Stimulated activated CD8-positive, alpha-beta memory T cell treated with anti-CD3 and anti-CD28 coated beads, Interleukin-4, amount 100 ng/mL, for 4 hours (primary cell): ENCODE measurements around the gene GPC6.
"Not testable (repeated sequence)": the region's sequence is repeated elsewhere in the genome, so short reads cannot be mapped to it uniquely, and the experiment has no call there.

ENCODE experiments used
- DNase-seq, 2 donors: peaks; one replicate each; pipeline ENCODE4 v3.0.0-alpha.2; 2020; ENCODE audit warnings: low read depth in 2 of 2, low spot score in 1 of 2

The GPC6 gene

DNA sequence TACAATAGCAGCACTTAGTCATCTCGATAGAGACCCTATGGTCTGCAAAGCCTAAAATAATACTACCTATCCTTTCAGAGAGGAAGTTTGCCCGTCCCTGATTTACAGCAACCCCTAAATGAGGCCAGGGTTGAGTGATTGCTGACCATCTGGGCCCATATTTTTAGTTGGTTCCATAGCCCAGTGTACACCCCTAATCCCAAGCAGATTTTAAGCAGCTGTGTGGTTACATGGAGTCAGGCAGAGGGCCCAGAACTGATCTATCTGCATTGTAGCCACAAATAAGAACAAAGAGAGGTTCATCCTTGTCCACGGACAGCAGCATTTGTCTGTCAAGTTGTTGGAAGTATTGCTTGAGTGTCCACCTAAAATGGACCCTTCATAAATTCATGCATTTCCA, 1104.7 kb downstream of the GPC6 start:
- no peak for DNase-seq

DNA sequence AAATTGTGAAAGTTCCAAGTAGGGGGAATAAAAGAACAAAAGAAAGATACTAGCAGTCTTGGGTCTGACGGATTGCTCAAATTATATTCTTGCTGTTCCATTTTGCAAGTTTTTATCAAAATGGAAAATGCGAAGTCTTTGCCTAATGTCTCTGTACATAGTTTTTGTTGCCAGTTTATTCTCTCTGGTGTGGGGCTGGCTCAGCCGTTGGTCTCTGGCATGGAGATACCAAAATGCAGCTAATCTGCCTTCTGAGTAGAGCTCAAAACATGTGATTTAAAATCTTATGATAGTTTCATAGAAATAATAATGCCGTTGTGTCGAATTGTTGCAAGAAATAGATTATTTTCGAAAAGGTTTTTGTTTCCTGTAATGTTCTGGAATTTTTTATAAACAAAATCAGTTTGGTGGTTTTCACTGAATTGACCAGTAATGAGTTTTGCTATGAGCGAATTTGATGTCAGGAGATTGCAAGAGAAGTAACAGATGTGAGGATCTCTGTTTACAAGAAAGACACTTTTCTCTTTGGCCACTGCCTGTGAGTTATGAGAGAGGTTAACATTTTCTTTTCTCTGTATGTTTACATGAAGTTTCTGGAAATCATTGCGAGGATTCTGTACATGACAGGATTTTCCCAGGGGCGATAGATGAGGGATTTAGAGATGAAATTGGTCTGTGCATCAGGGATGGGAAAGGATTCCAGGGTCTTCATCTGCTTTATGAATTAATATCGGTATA, 1105.9 kb downstream of the GPC6 start:
- no peak for DNase-seq

DNA sequence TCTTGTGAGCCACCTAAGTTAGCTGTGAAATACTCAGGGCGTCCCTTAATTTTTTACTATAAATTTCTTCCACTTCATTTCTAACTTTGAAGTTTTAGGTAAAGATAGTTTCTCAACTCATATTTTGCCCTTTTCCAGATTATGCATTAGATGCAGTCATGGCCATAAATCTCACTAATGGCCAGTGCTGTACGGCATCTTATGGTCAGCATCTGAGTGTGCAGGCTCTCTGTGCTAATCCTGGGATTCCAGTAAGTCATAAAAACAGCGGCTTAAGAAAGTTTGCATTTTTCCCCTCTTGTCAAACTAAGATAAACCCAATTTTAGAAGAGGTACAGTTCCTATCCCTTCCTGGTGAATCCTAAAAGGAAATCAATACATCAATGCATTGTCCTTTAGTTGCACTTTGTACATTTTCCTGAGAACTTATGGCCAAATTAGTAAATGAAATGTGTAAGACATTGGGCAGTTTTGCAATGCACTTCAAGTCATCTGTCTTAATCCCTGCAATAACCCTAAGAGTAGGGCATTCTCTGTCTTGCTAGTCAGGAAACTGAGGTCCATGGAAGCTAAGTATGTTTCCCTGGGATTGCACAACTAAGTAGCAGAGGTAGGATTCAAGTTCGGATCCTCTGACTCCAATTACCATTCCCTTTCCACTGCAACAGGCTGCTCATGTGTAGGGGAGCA, 1106.7 kb downstream of the GPC6 start:
- no peak for DNase-seq

DNA sequence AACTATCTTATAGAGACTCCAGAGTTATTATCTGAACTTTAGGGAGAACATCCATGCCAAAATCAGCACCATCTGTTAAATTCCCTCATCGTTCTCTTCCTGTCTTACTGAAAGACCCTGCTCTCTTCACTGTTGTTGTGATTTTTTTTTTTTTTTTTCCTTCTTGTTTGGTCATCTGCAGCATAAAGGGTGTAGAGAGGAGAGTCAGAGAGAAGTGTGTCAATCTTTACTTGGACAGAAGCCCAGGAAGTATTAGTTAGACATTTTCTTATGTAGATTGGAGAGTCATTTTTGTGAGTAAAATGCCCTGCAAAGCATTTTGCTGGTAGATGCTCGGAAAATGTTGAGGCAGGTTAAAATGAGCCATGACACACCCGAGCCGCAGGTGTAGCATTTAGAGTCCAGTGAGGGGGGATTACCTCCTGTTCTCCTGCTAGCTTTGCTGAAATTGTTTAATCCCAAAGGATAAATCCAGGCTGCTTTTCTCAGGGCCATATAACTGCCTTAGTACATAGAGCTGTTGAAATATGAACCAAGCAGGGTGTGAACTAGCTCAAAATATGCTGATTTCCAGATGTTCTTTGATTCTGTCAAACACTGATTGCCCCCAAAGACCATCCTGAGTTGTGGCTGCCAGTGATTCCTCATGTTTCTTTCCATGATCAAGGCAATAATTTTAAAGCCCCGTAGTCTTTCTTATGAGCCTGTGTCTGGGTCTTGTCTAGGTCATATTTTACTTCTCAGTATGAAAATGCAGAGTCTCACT, 1109.3 kb downstream of the GPC6 start:
- DNase-seq = no peak

DNA sequence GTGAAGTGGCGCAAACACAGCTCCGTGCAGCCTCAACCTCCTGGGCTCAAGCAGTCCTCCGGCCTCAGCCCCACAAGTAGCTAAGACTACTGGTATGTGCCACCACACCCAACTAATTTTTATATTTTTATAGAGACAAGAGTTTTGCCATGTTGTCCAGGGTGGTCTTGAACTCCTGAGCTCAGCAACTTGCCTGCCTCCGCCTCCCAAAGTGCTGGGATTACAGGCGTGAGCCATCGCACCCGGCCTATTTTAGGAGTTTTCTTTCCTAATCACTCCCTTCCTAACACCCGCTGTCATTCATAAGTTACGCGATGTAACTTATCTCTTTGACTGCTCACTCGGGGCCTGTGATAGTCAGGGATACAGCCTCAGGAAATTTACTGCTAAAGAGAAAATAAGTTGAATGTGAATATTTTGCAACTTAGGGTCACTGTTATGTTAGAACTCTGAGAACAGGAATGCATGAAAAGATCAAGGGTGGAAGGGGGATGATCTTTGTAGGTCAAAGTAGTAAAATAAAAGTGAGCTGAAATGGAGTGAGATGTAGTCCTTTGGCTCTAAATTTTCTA, 1112.6 kb downstream of the GPC6 start:
- DNase-seq = no peak

DNA sequence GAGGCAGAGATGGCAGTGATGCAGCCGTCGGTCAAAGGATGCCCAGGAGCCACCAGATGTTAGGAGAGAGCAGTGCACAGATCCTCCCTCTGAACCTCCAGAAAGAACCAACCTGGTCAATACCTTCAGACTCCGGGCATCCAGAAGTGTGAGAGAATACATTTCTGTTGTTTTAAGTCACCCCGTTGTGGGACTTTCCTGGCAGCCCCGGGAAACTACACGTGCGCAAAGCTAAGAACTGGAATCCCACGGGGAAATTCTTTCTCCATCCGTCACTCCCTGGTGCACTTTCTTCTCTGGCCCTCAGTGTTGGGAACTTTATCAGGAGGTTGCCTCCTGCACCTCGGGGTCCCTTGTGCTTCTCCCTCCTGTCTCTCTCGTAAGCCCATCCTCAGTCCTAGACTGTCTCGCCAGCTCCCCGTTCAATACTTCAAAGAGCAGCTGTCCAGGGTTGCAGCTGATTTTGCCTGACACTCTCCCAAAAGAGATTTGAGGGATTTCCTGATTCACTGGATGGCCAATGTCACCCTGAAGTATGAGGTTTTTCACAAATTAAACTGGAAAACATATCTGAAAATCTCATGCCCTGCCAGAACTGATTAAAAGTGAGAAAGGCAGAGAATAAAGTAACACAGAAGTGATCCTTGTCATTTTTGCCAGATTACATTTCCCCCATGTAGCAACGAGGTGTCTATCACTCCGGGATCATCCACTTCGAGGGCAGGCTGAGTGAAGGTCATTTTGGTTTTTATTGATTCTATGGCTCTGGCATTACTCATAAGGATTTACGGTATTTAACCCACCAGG, 1116.0 kb downstream of the GPC6 start:
- no peak for DNase-seq

DNA sequence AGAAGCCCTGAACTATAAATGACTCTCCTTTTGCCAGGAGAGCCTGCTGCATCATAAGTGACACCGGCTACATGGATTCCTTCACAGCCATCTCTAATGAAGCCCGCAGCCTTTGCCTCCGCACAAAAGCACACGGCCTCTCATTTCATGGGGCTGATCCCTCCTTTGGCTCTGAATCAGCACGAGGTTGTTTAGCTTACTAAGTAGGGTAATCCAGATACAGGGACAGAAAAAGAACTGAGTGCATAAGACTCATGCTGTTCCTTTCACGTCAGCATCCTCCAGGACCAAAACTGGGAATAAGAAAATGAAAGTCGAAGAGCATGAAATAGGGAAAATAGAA, 1116.6 kb downstream of the GPC6 start:
- DNase-seq = no peak

DNA sequence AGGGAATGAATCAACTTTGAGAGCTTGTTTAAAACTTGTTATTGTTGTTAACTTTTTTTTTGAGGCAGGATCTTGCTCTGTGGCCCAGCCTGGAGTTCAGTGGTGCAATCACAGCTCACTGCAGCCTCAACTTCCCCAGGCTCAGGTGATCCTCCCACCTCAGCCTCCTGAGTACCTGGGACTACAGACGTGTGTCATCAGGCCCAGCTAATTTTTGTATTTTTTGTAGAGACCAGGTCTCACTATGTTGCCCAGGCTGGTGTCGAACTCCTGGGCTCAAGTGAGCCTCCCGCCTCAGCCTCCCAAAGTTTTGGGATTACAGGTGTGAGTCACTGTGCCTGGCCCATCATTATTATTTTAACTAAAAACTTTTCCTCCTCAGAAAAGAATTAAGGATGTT, 1117.1 kb downstream of the GPC6 start:
- not testable (repeated sequence) for DNase-seq

DNA sequence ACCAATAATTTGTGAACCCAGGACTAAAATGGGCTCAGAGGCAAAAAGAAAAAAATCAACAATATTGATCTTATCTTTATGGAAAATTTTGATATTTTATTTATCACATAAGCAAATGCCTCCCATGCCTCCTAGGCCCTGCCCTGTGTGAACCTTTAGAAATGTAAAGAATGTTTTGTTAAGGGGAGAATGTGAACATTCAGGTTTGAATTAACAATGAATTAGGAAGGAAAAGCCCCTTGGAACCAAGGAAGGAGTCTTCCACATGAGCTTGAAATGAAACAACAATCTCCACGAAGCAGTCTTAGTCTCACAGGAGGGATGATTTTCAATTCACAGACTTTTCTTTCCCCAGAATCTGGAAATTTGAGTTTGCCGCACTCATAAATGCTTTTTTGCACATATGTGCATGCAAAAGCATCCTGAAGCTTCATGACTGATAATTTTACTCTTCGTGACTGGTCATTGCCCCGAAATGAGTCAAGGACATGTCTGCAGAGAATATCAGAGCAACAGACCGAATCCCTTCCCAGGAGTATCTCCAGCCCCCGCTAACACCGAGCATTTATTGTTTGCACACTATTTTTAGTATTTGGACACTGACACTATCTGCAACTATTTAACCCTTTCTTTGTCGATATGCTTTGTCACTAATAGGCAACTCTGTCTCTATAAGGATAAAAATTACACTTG, 1117.7 kb downstream of the GPC6 start:
- no peak for DNase-seq

DNA sequence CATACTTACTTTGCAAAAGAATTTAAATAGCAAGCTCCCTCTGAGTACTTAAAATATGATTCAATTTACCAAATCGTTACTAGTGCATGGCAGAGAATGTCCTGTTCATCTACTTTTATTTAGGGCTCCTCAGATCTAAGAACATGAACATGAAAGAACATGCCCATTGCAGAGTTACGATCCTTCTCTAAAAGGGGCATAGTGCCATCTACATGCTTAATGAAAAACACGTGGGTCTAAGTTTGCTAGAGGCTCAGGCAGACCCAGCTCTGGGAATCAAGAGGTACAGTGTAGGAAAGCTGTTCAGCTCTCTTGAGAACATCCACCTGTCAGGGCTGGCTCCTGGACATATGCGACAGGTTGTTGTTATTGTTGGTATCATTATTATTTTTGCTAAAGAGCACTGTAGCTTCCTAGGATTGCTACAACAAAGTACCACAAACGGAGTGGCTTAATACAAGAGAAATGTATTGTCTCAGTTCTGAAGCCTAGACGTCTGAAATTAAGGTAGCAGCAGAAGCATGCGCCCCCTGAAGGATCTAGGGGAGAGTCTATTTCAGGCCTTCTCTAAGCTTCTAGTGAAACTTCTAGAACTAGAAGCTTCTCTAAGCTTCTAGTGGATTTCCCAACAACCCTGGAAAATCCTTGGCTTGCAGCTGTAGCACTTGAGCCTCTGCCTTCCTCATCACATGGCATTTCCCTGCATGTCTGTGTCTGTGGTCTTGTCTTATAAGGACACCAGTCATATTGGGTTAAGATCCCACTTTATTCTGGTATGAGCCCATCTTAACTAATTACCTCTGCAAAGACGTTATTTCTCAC, 1119.0 kb downstream of the GPC6 start:
- no peak for DNase-seq

DNA sequence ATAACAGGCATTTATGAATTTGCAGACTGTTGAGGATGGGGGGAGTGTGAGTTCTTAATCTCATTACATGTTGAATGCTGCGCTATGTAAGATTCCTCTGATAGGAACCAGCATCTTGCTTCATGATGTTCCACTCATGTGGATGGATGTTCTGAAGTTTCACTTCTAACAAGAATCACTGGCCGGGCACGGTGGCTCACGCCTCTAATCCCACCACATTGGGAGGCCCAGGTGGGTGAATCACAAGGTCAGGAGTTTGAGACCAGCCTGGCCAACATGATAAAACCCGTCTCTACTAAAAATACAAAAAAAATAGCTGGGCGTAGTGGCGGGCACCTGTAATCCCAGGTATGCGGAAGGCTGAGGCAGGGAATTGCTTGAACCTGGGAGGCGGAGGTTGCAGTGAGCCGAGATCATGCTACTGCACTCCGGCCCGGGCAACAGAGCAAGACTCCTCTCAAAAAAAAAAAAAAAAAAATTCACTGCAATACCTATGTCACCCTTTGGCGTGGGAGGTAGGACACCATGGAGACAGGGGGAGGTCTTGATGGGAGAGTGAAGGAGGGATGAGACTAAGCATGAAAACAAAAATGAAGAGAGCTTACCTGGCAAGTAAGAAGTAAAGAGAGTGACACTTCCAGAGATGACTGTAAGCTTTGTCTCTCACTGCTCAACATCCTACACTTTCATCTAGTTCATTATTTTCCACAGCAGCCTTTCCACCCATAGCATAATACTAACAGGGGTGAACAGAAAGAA, 1119.8 kb downstream of the GPC6 start:
- no peak for DNase-seq

DNA sequence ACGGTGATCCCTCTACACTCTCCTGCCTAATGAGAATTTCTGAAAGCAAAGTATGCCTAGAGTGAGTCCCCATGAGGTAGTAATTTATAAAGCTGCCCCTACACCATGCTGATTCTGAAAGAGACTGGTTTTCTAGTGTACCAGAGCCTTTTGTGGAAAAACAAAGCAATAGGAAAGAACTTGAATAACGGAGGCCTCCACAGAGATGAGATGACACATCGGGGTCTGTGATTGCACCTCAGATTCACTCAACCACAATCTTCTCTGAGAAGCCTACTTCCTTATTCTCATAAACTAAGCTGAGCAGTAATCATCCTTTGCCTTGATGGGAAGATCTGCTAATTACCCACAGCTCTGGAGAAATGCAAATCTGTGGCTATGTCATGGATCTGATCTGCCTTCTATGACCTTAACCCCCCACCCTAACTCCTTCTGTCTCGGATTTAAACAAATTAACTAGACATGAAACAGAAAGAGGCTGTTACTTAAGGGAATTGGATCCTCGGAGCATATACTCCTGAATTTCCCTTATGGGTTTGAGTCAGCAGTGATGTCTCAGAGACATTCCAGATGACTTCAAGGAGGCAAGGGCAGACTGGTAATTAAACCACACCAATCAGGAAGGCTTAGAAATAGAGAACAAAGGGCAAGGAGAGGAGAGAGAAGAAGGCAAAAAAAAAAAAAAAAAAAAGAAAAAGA, 1124.8 kb downstream of the GPC6 start:
- no peak for DNase-seq

DNA sequence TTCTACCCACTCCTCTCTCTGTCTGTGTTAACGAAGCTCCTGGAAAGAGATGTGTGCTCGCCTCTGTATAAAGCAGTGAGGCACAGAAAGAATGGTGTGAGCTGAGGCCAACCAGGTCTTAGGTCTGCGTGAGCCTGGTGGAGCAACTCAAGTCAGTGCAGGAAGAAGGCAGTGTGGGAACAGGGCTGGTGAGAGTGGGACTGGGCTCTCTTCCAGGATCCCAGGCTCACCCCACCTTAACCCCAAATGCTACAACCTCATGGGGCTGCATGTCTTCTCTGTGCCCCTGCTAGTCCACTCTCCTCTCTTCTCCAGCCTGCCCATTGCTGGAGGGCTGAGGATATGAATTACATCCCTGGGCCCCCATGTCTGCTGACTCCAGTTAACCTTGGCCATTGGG, 1125.5 kb downstream of the GPC6 start:
- no peak for DNase-seq

DNA sequence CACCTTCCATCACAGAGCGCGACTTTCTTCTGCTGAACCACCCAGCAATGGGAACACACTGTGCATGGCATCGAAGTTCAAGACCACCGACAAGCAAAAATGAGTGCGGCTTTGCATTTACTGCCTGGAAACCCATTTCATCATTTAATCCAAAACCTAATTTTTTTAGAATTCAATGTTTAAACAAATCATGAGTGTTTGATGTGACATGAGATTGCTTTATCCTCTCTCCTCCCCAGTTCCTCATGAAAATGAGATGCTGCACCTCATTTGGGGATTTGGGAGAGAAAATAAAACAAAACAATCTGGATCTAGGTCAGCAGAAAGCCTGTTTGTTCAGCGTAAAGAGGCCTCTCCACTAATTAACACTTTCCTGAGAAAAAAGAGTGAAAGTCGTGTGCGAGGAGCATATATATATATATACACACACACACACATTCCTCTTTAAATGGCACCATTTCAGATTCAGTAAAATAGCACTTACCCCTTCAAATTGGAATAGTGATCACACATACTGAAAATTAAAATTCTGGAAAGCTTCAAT, 1126.6 kb downstream of the GPC6 start:
- DNase-seq = no peak

DNA sequence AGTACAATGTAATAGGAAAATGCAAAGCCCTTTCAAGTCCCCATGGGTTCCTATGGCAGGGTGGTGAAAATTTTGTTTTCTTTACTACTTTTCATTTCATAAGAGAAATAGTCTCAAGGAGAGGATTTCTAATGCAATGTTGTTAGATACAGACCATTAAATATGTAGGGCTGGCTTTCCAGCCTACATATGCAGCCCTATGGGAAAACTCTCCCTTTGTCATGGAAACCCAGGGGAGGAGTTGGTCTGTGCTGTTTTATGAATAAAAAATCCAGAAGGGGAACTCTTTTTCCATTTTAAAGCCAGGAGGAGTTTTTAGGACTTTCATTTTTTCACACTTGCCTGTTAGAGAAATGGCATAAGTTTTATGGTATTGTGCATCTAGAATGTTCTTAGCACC, 1133.3 kb downstream of the GPC6 start:
- DNase-seq = no peak

DNA sequence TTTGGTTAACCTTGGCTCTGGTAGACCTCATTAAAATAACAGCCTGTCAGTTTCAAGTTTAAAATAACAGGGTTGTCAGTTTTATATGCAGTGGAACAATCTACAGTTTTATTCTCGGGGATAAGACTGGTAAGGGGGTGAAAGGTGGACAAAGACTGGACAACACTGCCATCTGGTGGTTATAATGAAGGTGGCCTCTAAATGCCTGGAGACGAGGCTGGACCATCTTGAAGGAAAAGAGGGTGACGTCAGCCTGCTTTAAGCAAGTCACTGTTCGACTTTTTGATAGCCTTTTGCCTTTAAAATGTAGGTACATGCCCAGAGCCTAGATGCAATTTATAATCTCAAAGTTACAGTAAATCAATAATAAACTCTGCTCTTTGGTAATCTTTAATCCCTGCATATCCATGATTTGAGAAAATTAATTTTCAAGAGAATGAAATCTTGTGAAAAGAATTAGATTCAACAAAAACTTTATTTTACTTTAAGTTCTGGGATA, 1135.9 kb downstream of the GPC6 start:
- DNase-seq = peak; percentile 27 to 28

DNA sequence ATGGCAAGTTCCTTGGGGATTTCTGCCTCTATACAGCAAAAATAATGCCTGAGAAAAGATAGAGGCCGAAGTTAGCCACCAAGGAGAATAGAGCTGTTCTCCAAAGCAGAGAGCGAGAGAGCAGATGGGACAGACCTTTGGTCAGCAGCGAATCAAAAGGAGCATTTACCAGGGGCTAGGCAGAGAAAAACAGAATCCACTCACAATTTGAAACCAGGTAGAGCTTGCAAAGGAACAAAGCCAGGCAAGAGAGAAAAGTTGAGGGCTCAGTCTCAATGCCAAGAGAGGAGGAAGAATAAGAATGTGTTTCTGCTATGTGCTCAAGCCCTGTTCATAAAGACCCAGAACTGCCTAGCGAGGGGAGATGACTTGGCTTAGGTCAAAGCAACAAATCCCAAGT, 1140.1 kb downstream of the GPC6 start:
- no peak for DNase-seq

DNA sequence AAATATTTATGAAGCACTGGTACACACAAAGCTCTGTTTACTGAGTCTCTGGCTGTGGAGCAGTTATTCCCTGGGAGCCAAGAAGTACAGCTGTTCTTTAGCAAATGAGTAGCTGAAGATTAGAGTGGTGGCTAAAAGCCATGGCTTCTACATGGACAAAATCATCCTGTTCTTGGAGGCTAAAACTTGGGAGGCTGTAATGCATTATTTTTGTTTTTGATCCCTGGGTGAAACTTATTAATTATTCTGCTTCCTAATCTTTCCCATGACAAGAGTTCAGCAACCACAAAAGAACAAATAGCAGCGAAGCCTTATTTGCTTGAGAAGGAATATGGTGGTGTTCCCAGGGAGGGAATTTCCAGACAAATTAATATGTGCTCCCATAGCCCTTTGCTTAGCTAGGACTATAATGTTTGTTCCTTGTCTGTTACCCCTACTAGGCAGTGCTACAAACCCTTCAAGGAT, 1143.4 kb downstream of the GPC6 start:
- no peak for DNase-seq
